Superior temporal gyrus (tissue), 1 donor: ENCODE measurements around the gene SLC9A8.

Experiments used
- DNase-seq: peaks from one replicate; pipeline ENCODE4 v3.0.0-alpha.2; 2016; ENCODE audit errors: extremely low spot score

SLC9A8 gene

DNA sequence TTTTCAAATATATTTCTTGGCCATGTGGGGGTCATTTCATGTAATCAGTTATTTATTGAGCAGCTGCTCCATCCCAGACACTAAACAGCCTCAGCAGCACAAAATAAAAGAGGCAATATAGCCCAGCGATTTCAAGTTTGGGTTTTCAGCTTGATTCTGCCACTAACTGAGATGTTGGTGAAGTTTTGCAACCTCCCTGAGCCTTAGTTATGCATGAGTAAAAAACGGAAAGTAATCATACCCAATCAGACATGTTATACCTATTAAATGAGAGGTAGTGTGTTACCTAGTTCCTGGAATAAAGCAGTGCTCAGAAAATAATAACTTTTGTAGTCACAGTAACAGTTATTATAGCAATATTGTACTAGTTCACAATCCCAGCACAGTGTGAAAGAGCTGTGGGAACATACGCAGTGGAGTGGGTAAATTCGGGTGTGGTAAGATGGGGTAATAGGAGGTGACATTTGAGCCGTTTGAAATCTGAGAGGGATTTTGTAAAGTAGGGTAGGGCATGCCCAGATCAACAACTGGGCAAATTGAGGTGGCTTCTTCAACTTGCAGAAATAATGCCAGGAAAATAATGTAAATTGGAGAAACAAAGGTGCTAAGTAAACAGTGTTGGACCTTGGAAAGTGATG lies 1.5 kb downstream of the SLC9A8 start:
- no peak for DNase-seq

DNA sequence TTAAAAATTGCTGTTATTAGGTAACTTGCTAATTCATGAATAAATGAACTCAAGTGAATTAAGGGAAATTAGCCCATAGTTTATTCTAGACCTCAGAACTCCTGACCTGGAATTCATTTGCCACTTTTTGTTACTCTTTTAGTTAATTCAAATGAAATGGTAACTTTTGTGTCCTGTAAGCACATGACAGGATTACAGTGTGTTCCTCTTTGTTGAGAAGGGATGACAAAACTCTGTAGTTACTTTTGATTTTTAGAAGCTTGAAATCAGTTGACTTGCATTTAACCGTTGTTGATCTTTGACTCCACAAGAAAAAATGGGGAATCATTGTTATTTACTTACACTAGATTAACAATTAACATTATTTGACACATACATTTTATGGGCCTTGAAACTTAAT lies 6.2 kb downstream of the SLC9A8 start:
- DNase-seq: no peak

GRCh38 chr20:49819702-49820101 lies 7.1 kb downstream of the SLC9A8 start:
- DNase-seq: no peak

DNA sequence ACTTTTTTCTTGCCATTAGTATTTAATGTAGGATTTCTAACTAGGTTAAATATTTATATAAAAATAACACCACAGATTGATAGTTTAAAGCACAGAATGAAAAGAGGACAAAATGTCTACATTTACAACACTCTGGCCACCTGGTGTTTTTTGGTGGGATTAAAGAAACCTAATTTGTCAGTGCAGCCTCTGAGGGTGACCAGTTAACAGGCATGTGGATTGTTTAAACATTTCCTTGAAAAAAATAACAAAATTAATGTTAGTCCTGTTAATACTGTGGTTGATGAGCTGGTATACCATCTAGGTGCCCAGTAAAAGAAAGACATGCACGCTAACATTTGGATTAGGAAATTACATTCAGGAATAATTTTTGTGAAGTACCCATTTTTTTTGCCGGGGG lies 8.8 kb downstream of the SLC9A8 start:
- DNase-seq: no peak

DNA sequence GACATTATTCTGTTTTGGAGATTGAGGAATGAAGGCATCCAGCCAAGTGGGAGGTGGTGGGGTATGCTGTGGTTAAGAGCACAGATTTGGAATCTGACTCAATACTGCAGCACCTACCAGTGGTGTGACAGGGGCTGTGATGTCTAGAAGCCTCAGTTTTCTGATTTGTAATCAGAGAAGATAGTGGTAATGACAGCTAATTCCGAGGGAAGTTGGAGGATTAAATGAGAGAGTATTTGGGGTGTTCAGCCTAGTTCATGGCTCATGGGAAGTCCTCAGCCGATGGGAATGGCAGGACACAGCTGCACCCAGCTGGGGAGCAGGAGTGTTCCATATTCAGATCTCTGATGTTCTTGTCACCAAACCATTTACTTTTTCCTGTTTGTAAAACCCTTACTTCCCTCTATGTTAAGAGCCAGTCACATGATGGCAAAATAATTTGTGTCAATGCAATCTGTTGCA lies 9.3 kb downstream of the SLC9A8 start:
- no peak for DNase-seq

GRCh38 chr20:49823152-49823847 lies 10.7 kb downstream of the SLC9A8 start:
- no peak for DNase-seq

DNA sequence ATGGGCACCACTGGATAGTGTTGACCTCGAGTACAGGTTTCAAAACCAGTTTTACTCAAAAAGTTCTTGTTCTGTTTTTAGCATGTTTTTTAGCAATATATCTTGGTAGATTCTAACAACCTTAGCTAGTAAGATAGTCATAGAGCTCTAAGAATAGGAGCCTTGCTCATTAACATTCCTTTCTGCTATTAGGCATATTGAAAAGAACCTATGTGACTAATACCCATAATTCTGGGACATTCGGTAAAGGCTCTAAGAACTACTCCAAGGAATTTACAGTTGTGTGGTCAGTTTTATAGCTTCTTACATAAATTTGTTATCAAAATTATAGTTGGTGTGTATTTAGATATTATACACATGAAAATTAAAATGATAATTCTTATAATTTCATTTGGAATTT lies 11.6 kb downstream of the SLC9A8 start:
- DNase-seq: no peak

GRCh38 chr20:49825521-49826033 lies 12.9 kb downstream of the SLC9A8 start:
- no peak for DNase-seq

DNA sequence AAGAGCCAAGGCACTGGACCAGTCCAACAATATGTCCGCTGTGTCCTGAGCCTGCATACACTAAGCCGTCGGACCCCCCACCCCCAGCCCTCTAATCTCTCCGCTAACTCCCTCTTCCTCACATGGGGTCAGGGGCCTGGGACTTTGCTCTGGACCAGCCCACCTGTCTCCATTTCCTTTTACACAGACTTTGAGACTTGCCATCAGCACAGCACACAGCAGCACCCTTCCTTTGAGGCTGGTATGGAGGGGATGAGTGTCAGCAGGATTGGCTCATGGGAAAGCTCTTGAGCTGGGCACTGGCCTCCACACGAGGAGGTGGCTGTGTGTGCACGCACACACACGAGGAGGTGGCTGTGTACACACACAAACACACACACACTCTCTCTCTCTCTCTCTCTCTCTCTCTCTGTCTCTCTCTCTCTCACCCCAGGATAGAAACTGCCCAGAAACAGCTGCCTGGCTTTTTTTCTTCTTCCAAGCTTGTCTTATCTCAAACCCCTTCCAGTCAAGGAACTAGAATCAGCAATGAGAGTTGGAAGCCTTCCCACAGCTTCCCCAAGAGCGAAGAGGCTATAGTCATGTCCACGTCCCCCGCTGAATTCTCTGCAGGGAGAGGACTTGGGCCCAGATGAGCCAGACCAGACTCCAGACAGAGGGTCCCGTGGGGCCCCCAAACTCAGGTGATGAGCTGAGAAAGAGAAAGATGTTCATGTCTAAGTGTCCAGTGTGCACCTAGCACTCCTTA lies 18.6 kb downstream of the SLC9A8 start:
- DNase-seq: no peak

- no peak for DNase-seq
Measured at GRCh38 chr20:49831770-49832631, 19.4 kb downstream of the SLC9A8 start.

DNA sequence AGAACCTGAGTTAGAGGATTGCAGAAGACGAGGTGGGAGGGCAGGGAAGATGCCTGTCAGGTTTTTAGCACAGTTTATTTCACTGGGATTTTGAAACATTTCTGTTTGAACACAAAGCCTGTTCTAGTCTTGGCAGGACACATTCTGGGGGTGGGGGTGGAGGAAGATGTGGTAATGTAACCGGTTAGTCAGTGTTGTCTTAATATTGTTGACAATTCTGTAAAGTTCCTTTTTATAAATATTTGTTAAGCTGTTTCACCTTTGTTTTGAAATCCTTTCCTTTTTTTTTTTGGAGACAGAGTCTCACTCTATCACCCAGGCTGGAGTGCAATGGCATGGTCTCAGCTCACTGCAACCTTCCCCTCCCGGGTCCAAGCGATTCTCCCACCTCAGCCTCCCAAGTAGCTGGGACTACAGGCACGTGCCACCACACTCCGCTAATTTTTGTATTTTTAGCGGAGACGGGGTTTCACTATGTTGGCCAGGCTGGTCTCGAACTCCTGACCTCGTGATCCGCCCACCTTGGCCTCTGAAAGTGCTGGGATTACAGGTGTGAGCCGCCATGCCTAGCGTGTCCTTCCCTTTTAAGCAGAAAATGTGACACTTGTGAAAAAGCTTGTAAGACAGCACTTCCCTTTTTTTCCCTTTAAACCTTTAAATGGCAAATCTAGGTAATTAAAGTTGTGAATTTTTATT lies 20.2 kb downstream of the SLC9A8 start:
- no peak for DNase-seq

DNA sequence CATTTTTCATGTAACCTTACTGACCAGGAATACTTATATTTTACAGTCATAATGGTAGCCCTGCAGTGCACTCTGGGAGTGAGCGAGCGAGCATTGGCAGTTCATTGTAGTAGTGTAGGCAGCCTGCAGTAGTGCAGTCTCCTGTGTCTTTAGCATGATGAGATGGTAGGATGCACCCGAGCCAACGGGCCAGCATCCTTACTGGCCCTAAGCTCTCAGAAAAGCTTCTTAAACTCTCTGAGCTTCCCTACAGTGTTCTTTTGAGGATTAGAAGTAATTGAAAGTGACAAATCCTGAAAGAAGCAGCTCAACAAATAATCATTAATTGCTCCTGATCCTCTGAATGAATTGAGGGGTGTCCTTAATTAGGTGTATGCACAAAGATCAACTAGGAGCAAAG lies 20.9 kb downstream of the SLC9A8 start:
- no peak for DNase-seq

DNA sequence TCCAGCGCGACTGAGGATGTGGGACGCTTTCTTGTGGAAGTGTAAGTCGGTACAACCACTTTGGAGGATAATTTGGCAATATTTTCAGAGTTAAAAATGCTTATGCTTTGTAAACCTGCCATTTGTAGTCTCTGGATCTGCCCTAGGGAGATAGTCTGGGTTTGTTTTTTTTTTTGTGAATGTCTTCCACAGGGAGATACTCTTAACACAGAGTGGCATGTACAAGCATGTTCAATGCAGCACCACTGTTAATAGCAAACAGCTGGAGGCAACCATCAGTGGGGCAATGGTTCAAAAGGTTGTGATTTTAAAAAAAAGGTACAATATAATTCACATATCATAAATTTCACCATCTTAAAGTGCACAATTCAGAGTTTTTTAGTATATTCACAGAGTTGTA lies 22.4 kb downstream of the SLC9A8 start:
- DNase-seq: no peak

DNA sequence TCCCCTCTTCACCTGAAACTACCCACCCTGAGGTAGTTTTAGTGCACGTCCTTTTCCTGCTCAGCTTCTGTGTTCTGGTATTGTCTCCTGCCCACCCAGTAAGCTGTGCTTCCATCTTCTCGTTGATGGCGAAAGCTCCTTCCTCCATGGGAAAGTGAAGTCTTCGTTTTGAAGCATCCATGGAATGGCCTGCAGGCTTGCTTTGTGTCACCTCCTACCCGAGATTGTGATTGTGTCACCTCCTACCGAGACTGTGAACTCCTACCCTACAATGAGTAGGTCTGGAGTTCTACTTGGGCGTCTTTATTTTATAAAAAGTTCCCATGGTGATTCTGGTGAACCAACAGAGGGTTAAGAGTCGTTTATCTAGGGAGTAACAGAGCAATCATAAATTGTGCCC lies 25.9 kb downstream of the SLC9A8 start:
- DNase-seq: no peak

DNA sequence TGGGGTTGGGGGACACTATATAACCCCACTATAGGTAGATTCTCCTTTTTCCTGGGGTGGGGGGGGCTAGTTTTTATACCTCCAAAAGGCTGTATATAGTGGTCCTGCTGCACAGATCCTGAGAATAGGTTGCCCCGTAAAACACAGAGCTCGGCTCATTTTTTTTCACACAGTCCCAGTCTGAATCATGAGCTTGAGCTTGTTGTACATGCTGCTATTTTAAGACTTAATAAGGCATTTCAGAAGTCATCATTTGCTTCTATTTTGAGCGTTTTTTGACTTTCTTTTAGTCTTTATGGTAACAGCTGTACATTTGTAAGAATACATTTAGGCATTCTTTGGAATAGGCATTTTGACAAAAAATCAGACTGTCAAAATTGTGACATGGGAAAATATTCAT lies 30.5 kb downstream of the SLC9A8 start:
- DNase-seq: no peak

GRCh38 chr20:49843770-49844380 lies 31.2 kb downstream of the SLC9A8 start:
- no peak for DNase-seq

DNA sequence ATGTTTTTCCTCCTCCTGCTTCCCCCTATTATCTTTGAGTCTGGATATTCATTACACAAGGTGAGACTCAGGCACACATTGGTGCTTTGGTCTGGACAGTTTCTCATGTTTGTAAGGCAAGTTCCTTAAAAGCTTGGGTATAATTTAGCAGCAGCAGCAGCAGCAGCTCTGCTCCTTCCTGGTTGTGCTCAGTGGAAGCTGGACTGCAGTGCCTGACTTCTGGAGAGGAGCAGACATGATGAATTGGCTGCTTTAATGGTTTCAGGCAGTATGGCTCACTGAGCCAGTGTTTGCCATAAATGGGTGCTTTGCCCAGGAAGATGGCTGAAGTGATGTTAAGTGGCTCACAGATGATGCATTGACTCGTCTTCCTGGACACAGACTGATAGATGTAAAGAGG lies 32.4 kb downstream of the SLC9A8 start:
- DNase-seq: no peak

DNA sequence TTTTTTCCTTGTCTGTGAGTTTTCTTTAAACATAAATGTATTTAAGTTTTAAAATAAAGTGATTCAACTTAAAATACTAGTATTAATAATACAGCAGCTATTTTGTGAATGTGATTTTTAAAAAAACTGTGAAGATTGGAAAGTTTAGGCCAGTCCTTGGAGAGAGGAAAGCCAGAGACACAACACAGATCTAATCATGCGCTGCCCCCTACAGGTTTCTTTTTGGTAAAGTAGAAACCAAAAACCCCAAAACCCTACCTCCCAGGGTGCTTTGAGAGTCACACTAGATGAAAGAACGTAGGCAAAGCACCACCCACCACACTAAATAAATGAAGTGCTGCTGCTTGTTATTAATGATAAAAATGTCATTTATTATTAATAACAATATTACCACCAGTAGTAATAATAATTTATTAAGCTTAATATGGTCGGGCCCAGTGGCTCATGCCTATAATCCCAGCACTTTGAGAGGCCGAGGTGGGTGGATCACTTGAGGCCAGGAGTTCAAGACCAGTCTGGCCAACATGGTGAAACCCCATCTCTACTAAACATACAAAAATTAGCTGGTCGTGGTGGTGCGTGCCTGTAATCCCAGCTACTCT lies 33.7 kb downstream of the SLC9A8 start:
- peak; percentile 90 for DNase-seq

DNA sequence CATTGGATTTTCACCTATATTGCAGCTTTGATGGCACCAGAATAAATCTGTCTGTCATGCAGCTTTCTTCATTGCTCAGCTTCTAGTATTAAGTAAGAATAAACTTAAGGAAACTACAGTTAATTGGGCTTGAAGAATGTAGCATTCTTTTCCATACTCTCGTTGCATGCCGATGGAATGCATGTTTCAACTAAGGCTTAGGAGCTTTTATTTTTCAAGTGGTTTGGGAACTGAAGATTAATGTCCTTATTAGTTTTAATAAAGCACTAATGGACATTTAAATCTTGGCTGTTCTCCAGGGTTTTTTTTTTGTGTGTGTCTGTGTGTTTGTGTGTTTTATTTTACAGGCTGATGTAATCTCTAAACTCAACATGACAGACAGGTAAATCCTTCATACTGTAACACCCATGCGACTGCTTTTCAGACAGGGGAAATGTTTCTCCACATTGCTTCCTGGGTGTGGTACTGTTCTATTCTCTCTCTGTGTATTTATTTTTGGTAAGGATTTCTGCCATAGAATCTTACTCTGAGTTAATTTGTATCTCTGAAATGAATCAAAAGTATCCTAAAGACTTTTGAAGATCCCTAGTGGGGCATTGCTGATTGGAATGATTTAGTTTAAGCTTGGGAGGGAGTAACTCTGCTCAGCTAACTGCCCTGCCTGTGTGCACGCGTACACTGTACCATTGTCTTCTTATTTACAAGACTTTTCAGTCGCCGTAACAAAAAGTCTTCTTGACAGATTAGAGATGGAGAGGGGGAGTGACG lies 38.0 kb downstream of the SLC9A8 start:
- DNase-seq: peak; percentile 64
